Kidney (tissue), 14 donors: ENCODE measurements around the gene OSBPL9. TPM values are rescaled to one million over a fixed set of nuclear protein-coding genes. Genes with fewer than 3 reads are reported as not detected.

Source experiments
- DNase-seq, 5 donors: peaks; one replicate each; pipeline ENCODE4 v3.0.0-alpha.2; 2013 to 2020
- FAIRE-seq: peaks from 2 replicates; lab custom pipeline; 2012; peaks lifted over from hg19 to GRCh38; lab: Jason Lieb, UNC
- H3K27ac ChIP-seq, 2 donors: one replicate each; pipeline ENCODE4 v1.7.0; 2013; ENCODE audit warnings: low read depth in 2 of 2, low read length in 2 of 2, inconsistent platforms in 1 of 2
- H3K27me3 ChIP-seq: one replicate; pipeline ENCODE4 v1.7.1; 2013; ENCODE audit warnings: low read length, inconsistent platforms; ENCODE audit not compliant: control insufficient read depth, insufficient read depth
- H3K36me3 ChIP-seq, 3 donors: one replicate each; pipeline versions ENCODE4 v1.7.0 to v1.7.1; 2013; ENCODE audit warnings: low read length in 3 of 3, control low read depth in 1 of 3, inconsistent platforms in 1 of 3; ENCODE audit not compliant: insufficient read depth in 3 of 3, control insufficient read depth in 2 of 3
- H3K4me1 ChIP-seq, 3 donors: one replicate each; pipeline versions ENCODE4 v1.7.0 to v1.7.1; 2013; ENCODE audit warnings: low read length in 3 of 3, inconsistent platforms in 1 of 3, low read depth in 1 of 3; ENCODE audit not compliant: control insufficient read depth in 2 of 3, insufficient read depth in 2 of 3
- H3K4me3 ChIP-seq, 3 donors: one replicate each; pipeline versions ENCODE4 v1.7.0 to v1.8.1; 2013; ENCODE audit warnings: low read length in 3 of 3, control low read depth in 1 of 3, inconsistent platforms in 1 of 3
- H3K9ac ChIP-seq, 3 donors: one replicate each; pipeline versions ENCODE4 v1.7.0 to v1.7.1; 2013; ENCODE audit warnings: low read length in 3 of 3, control low read depth in 1 of 3, inconsistent platforms in 1 of 3
- H3K9me3 ChIP-seq, 3 donors: one replicate each; pipeline versions ENCODE4 v1.7.0 to v1.7.1; 2013; ENCODE audit warnings: low read length in 3 of 3, control low read depth in 1 of 3, inconsistent platforms in 1 of 3; ENCODE audit not compliant: control insufficient read depth in 2 of 3, insufficient read depth in 1 of 3
- intact Hi-C: fragments of 100-400 bp; cut with DNase I; formaldehyde crosslinking; loops from one replicate; pipeline ENCODE4 v1.11.1; 2022
- polyA plus RNA-seq: library from polyadenylated mRNA; stranded (reverse); fragments of 350-450 nt; fragmentation: Illumina TruSeq; extraction: RNeasy Lipid Tissue Mini Kit (QIAGEN cat#74804); gene quantifications from one replicate; pipeline ENCODE4 v1.2.3, GENCODE V29; 2014; ENCODE audit warnings: low read depth, low replicate concordance; ENCODE audit not compliant: insufficient read depth
- total RNA-seq: library from RNA; stranded (reverse); fragmentation: NEBNext Ultra II Directional; extraction: Animal tissue kit (Norgen Biotek cat#: 25700); gene quantifications from one replicate; pipeline ENCODE4 v1.2.1, GENCODE V29; 2021
- TF ChIP-seq, protein P1 (sequence below): IDR thresholded peaks from 3 replicates; pipeline ENCODE4 v1.5.1; 2012; ENCODE audit warnings: mild to moderate bottlenecking, moderate library complexity, borderline replicate concordance; ENCODE audit not compliant: insufficient read depth; ENCODE audit errors: extremely low read depth
- donor health status: control.
- donor health status: control.
- donor health status: control.
- donor health status: control.
- donor health status: control.
- donor health status: DM: yes; HTN: yes; CAD: no.
- donor health status: Normal renal cell carcinoma (clear cell type).

OSBPL9 gene
- total and polyA plus RNA-seq, 2 donors from 2014 or later: 73.2 to 76.6 TPM

DNA sequence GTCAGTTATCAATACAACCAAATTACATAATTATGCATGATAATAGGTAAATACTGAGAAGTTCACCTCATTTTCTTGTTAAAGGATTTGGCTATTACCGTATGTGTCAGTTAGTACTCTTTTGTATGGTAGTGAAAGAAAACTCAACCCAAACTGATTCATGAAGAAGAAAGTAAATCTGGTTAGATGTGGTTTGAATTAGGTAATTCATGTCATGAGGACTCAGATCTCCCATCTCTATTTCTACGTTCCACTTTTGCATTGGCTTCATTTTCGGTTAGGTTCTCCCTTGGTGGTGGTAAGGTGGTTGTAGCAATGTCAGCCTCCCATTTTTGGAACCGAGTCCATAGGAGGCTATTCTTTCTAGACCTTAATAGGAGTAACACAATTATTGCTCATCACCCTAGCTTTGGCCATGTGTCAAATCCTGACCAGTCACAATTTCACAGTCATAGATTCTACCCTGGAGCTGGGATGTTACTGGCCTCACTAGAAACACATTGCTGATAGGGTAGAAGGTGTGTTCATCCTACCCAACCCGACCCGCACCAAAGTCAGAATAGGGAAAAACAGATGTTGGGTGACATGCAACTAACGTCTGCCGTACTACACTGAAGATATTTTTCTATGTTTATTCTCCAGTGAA, 97.6 kb downstream of the OSBPL9 start:
- no peak overlapping the region for H3K9ac ChIP-seq
- no peak overlapping the region for H3K27ac ChIP-seq
- DNase-seq (no peak), FAIRE-seq (no peak)
- no peak overlapping the region for H3K4me3 ChIP-seq
- H3K9me3 ChIP-seq: no peaks in the 10 kb centered on the region
- no peaks in the 10 kb centered on the region for H3K36me3 ChIP-seq
- intact Hi-C loops: no loop called here
- TF ChIP-seq, protein P1, sequence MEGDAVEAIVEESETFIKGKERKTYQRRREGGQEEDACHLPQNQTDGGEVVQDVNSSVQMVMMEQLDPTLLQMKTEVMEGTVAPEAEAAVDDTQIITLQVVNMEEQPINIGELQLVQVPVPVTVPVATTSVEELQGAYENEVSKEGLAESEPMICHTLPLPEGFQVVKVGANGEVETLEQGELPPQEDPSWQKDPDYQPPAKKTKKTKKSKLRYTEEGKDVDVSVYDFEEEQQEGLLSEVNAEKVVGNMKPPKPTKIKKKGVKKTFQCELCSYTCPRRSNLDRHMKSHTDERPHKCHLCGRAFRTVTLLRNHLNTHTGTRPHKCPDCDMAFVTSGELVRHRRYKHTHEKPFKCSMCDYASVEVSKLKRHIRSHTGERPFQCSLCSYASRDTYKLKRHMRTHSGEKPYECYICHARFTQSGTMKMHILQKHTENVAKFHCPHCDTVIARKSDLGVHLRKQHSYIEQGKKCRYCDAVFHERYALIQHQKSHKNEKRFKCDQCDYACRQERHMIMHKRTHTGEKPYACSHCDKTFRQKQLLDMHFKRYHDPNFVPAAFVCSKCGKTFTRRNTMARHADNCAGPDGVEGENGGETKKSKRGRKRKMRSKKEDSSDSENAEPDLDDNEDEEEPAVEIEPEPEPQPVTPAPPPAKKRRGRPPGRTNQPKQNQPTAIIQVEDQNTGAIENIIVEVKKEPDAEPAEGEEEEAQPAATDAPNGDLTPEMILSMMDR: no peak
- H3K27me3 ChIP-seq: no peaks in the 10 kb centered on the region
- peaks cover 0 to 1% (median 0%) of the 10 kb centered on the region in 3 donors for H3K4me1 ChIP-seq

DNA sequence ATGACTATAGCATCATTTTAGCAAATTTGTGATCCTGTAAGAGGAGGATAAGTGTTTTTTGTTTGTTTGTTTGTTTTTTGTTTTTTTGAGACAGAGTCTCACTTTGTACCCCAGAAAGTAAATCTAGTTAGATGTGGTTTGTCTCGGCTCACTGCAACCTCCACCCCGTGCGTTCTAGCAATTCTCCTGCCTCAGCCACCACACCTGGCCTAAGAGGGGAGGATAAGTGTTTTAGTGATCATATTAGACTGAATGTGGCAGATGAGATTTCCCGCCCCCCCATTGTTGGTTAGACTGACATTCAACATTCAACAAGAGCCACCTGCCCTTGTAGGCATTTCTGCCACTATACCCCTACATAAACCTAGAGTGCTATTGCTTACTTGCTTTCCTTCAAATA, 98.5 kb downstream of the OSBPL9 start:
- no peaks in the 10 kb centered on the region for H3K36me3 ChIP-seq
- no peaks in the 10 kb centered on the region for H3K9me3 ChIP-seq
- intact Hi-C loops: no loop called here
- no peak overlapping the region for H3K27ac ChIP-seq
- no peak overlapping the region for H3K9ac ChIP-seq
- no peak overlapping the region for H3K4me3 ChIP-seq
- TF ChIP-seq, protein P1: no peak
- no peaks in the 10 kb centered on the region for H3K27me3 ChIP-seq
- DNase-seq (no peak), FAIRE-seq (no peak)
- H3K4me1 ChIP-seq: no peaks in the 10 kb centered on the region

DNA sequence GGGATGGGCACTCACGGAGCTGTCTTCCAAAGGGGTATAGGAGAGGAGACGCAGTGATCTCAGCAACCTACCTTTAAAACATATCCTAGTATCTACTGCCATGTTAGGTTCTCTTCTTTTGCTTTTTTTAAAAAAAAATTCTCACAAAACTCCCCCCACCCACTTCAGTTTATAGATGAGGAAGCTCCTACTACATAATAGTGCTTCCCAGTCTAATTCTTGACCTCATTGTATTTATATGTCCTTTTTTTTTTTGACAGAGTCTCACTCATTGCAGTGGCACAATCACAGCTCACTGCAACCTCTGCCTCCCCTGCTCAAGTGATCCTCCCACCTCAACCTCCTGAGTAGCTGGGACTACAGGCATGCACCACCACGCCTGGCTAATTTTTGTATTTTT, 99.9 kb downstream of the OSBPL9 start:
- intact Hi-C loops: no loop called here
- Histone ChIP-seq H3K36me3 (no peaks in the 10 kb centered on the region), H3K4me3 (no peak overlapping the region), H3K27ac (no peak overlapping the region), H3K9ac (no peak overlapping the region), H3K27me3 (no peaks in the 10 kb centered on the region), H3K4me1 (no peaks in the 10 kb centered on the region), H3K9me3 (no peaks in the 10 kb centered on the region)
- FAIRE-seq (no peak), DNase-seq (no peak)
- TF ChIP-seq, protein P1: no peak

DNA sequence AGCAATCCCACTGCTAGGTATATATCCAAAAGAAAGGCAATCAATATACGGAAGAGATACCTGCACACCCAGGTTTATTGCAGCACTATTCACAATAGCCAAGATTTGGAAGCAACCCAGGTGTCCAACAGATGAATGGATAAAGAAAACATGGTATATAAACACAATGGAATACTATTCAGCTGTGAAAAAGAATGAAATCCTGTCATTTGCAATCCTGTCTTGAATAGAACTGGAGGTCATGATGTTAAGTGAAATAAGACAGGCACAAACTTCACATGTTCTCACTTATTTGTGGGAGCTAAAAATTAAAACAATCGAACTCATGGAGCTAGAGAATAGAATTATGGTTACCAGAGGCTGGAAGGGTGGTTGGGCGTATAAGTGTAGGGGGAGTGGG, 101.0 kb downstream of the OSBPL9 start:
- FAIRE-seq (no peak), DNase-seq (no peak)
- no peak overlapping the region for H3K9ac ChIP-seq
- H3K4me1 ChIP-seq: no peaks in the 10 kb centered on the region
- H3K9me3 ChIP-seq: no peaks in the 10 kb centered on the region
- no peaks in the 10 kb centered on the region for H3K36me3 ChIP-seq
- H3K27me3 ChIP-seq: no peaks in the 10 kb centered on the region
- TF ChIP-seq, protein P1: no peak
- intact Hi-C loops: no loop called here
- no peak overlapping the region for H3K27ac ChIP-seq
- no peak overlapping the region for H3K4me3 ChIP-seq
